Calu3 (cell line): ENCODE data around the gene GRK1. TPM values are rescaled to one million over a fixed set of nuclear protein-coding genes. Genes with fewer than 3 reads are reported as not detected.

Source experiments
- Bru-seq: library from RNA; stranded (reverse); fragments of 400-500 nt; gene quantifications from one replicate; lab custom pipeline; 2021; lab: Mats Ljungman, UMichigan
- BruChase-seq, 2 experiments: library from RNA; stranded (reverse); fragments of 400-500 nt; gene quantifications; one replicate each; lab custom pipeline; 2021; lab: Mats Ljungman, UMichigan
- BruUV-seq: library from RNA; stranded (reverse); fragments of 400-500 nt; replicated peaks from 2 replicates; lab custom pipeline; 2021; lab: Mats Ljungman, UMichigan
- CTCF ChIA-PET: fragments of 300-600 bp; sonication (Branson Sonifier 250); formaldehyde crosslinking; loops from one replicate; lab custom pipeline; 2022; ENCODE audit warnings: antibody characterized with exemption; lab: Charles Lee
- DNase-seq: peaks from one replicate; pipeline ENCODE4 v3.0.0; 2022
- H3K27ac Mint-ChIP-seq: one replicate; pipeline ENCODE4 v1.8.0; 2022; ENCODE audit warnings: mixed read lengths; ENCODE audit not compliant: unreplicated experiment
- H3K27me3 Mint-ChIP-seq: one replicate; pipeline ENCODE4 v1.8.0; 2022; ENCODE audit warnings: mixed read lengths; ENCODE audit not compliant: unreplicated experiment
- H3K36me3 Mint-ChIP-seq: one replicate; pipeline ENCODE4 v1.8.0; 2022; ENCODE audit warnings: mild to moderate bottlenecking, moderate library complexity, mixed read lengths; ENCODE audit not compliant: insufficient read depth, unreplicated experiment
- H3K4me1 Mint-ChIP-seq: one replicate; pipeline ENCODE4 v1.8.0; 2022; ENCODE audit warnings: mild to moderate bottlenecking, low read depth, mixed read lengths; ENCODE audit not compliant: unreplicated experiment
- H3K4me3 Mint-ChIP-seq: one replicate; pipeline ENCODE4 v1.8.0; 2022; ENCODE audit warnings: mild to moderate bottlenecking, low read depth, moderate library complexity, mixed read lengths; ENCODE audit not compliant: unreplicated experiment
- H3K9me3 Mint-ChIP-seq: one replicate; pipeline ENCODE4 v1.8.0; 2022; ENCODE audit warnings: low read depth, mixed read lengths; ENCODE audit not compliant: unreplicated experiment
- CTCF ChIP-seq: fragments of 200-600 bp; IDR thresholded peaks from one replicate; pipeline ENCODE4 v1.8.0; 2022; ENCODE audit warnings: antibody characterized with exemption; ENCODE audit not compliant: unreplicated experiment
- intact Hi-C: fragments of 100-400 bp; cut with micrococcal nuclease; formaldehyde crosslinking; loops from one replicate; pipeline ENCODE4 v1.10.0; 2022; ENCODE audit not compliant: unreplicated experiment
- long read RNA-seq: library from polyadenylated mRNA; stranded (forward); transcript quantifications from one replicate; pipeline ENCODE4 v2.0.0, GENCODE V29; 2022
- total RNA-seq: library from RNA; stranded (reverse); gene quantifications from 2 replicates; pipeline ENCODE4 v1.2.3, GENCODE V29; 2022

GRK1 gene
- total RNA-seq: not detected in 2 replicates
- not detected for Bru-seq, nascent RNA
- BruChase-seq, experiment 1, labeled RNA remaining after a 6-hour chase: percentile 1 among the genes with signal in this experiment
- BruChase-seq, experiment 2, labeled RNA remaining after a 2-hour chase: percentile 1 among the genes with signal in this experiment
- long read RNA-seq: 0 reads

GRCh38 chr13:113666951-113667701 is at the start of gene GRK1:
Gene GRK1 (plus strand): TSS chr13:113667219. CDS start chr13:113667387, 168 bp downstream.
- no peaks in the 10 kb centered on the region for H3K4me1 Mint-ChIP-seq
- BruUV-seq: no TSS peak
- H3K4me3 Mint-ChIP-seq: no peak within 1 kb of the TSS
- H3K27ac Mint-ChIP-seq: no peak within 1 kb of the TSS
- intact Hi-C loops: no loop called here
- CTCF ChIA-PET: no interaction called here
- H3K36me3 Mint-ChIP-seq: no peaks in the 10 kb centered on the region
- no peak for DNase-seq
- no peak for TF ChIP-seq CTCF
- H3K27me3 Mint-ChIP-seq: peaks cover 12% of the 10 kb centered on the region
- H3K9me3 Mint-ChIP-seq: peaks cover 2% of the 10 kb centered on the region

- H3K27me3 Mint-ChIP-seq: no peaks in the 10 kb centered on the region
- H3K4me1 Mint-ChIP-seq: no peaks in the 10 kb centered on the region
- CTCF ChIA-PET: no interaction called here
- no peaks in the 10 kb centered on the region for H3K36me3 Mint-ChIP-seq
- no peak for TF ChIP-seq CTCF
- no peak overlapping the region for H3K27ac Mint-ChIP-seq
- BruUV-seq: no TSS peak
- DNase-seq: no peak
- peaks cover 5% of the 10 kb centered on the region for H3K9me3 Mint-ChIP-seq
- intact Hi-C loops: no loop called here
- H3K4me3 Mint-ChIP-seq: no peak overlapping the region
These were observed 49.1 kb upstream of the GRK1 start for GRCh38 chr13:113617961-113618360.

GRCh38 chr13:113618455-113618854 is 48.6 kb upstream of the GRK1 start:
- CTCF ChIA-PET: no interaction called here
- Mint-ChIP-seq H3K27ac (no peak overlapping the region), H3K27me3 (no peaks in the 10 kb centered on the region), H3K36me3 (no peaks in the 10 kb centered on the region), H3K4me1 (no peaks in the 10 kb centered on the region), H3K9me3 (peaks cover 5% of the 10 kb centered on the region), H3K4me3 (no peak overlapping the region)
- DNase-seq: no peak
- no TSS peak for BruUV-seq
- no peak for TF ChIP-seq CTCF
- intact Hi-C loops: no loop called here

DNA sequence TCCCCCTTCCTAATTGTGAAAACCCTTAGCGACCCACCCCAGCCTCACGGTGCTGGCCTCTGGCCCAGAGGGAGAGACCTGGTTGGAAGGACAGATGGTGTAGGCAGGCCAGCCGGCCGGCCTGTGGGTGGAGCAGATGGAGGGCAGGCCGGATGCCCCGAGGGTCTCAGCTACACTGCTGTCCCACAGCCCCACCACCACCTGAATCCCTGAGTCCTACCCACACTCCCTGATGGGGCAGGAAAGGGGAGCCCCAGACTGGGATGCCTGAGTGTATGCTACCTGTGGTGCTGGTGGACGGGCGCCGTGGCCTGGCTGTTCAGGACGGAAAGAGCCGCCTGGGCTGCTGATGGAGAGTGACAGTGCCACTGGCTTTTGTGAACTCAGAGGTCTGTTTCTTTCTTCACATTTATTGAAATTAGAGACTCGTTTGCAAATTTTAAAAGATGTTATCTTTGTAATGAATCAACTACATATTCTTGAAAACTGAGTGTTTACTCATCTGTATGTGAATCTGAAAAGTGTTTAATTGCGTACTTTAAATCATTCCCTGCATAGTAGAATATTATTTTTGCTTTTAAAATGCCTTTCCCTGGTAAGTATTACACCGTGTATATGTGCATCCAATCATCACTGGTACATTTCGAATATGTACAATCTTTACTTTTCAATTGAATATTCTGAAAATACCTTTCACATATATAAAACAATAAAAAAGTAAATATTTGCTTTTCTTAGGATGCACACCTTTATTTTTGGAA is 46.8 kb upstream of the GRK1 start:
- Mint-ChIP-seq H3K27me3 (no peaks in the 10 kb centered on the region), H3K4me3 (no peak overlapping the region), H3K27ac (no peak overlapping the region), H3K4me1 (no peaks in the 10 kb centered on the region), H3K36me3 (no peaks in the 10 kb centered on the region), H3K9me3 (peaks cover 5% of the 10 kb centered on the region)
- BruUV-seq: no TSS peak
- no peak for DNase-seq
- CTCF ChIA-PET: no interaction called here
- intact Hi-C loops: no loop called here
- no peak for TF ChIP-seq CTCF
